ENCODE measurements around the gene PARD3. TPM values are rescaled to one million over a fixed set of nuclear protein-coding genes. Genes with fewer than 3 reads are reported as not detected.

PARD3 gene
- total RNA-seq, 2 donors from 2014 or later, result 59.6 to 74.6 TPM

- Mint-ChIP-seq H3K27me3 (ENCODE audit: insufficient read depth) (no peaks in the 10 kb centered on the region), H3K4me3 (no peak overlapping the region), H3K9me3 (no peaks in the 10 kb centered on the region), H3K36me3 (ENCODE audit: low read depth) (peaks cover 34% of the 10 kb centered on the region), H3K27ac (no peak overlapping the region), H3K4me1 (peaks cover 13% of the 10 kb centered on the region)
- DNase-seq, result no peak
- no peaks in the 10 kb centered on the region for H3K27me3 ChIP-seq (ENCODE audit: control insufficient read depth, insufficient read depth, low read length, poor library complexity, severe bottlenecking)
- no peak overlapping the region for H3K4me3 ChIP-seq (ENCODE audit: low read length)
- TF ChIP-seq CTCF (conservative IDR thresholded peaks at IDR 0.05), result no peak
- H3K4me1 ChIP-seq (ENCODE audit: control insufficient read depth, insufficient read depth, low read length), result peaks cover 4% of the 10 kb centered on the region
- peaks cover 23% of the 10 kb centered on the region for H3K36me3 ChIP-seq (ENCODE audit: control insufficient read depth, insufficient read depth, low read length)
- 85 to 90% methylated on average over 6 to 10 of the region's 10 CpGs for WGBS, 2 experiments (ENCODE audit: insufficient coverage in 1 of 2, insufficient read length in 1 of 2)
- H3K9me3 ChIP-seq (ENCODE audit: control insufficient read depth, low read length), result no peaks in the 10 kb centered on the region
- no peak overlapping the region for H3K9ac ChIP-seq (ENCODE audit: extremely low read depth, low read length, poor library complexity, severe bottlenecking)
- H3K27ac ChIP-seq (ENCODE audit: low read depth, low read length), result no peak overlapping the region
Measured at GRCh38 chr10:34114914-34115313, 700.2 kb downstream of the PARD3 start.

GRCh38 chr10:34113504-34114225 lies 701.4 kb downstream of the PARD3 start:
- peaks cover 13% of the 10 kb centered on the region for H3K4me1 Mint-ChIP-seq
- no peaks in the 10 kb centered on the region for H3K27me3 Mint-ChIP-seq (ENCODE audit: insufficient read depth)
- H3K4me3 Mint-ChIP-seq, result no peak overlapping the region
- TF ChIP-seq CTCF (conservative IDR thresholded peaks at IDR 0.05), result no peak
- H3K27ac Mint-ChIP-seq, result no peak overlapping the region
- no peaks in the 10 kb centered on the region for H3K27me3 ChIP-seq (ENCODE audit: control insufficient read depth, insufficient read depth, low read length, poor library complexity, severe bottlenecking)
- no peak overlapping the region for H3K9ac ChIP-seq (ENCODE audit: extremely low read depth, low read length, poor library complexity, severe bottlenecking)
- H3K9me3 ChIP-seq (ENCODE audit: control insufficient read depth, low read length), result no peaks in the 10 kb centered on the region
- H3K36me3 Mint-ChIP-seq (ENCODE audit: low read depth), result peaks cover 30% of the 10 kb centered on the region
- no peaks in the 10 kb centered on the region for H3K9me3 Mint-ChIP-seq
- H3K27ac ChIP-seq (ENCODE audit: low read depth, low read length), result no peak overlapping the region
- 85 to 100% methylated on average over 2 to 5 of the region's 6 CpGs for WGBS, 2 experiments (ENCODE audit: insufficient coverage in 1 of 2, insufficient read length in 1 of 2)
- H3K36me3 ChIP-seq (ENCODE audit: control insufficient read depth, insufficient read depth, low read length), result peaks cover 17% of the 10 kb centered on the region
- H3K4me3 ChIP-seq (ENCODE audit: low read length), result no peak overlapping the region
- peaks cover 4% of the 10 kb centered on the region for H3K4me1 ChIP-seq (ENCODE audit: control insufficient read depth, insufficient read depth, low read length)
- peak; percentile 78 for DNase-seq

DNA sequence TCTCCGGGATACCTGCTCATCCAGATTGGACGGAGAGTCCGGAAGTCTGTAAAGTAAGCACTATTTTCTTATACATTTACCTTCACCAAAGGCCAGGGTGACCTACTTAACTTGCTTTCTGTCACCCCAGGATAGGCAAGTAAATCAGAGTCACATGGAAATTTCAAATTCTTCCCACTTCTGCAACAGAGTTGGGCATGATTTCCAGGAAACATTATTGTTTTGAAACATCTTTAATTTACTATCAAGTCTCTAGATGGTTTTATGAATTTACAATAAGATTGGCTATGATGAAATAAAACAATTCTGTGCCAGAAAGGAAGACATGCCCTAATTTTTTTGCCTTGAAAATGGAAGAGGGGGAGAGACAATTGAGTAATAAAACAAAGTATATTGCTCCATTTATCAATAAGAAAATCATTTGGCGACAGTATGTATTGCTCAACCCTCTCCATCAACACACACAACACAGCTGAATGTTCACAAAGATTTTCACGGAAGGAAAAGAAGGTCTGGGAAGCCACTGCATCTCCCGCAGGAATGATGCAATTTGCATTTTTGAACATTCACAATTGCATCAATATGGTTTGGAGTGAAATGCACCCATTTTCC lies 702.8 kb downstream of the PARD3 start:
- WGBS, 2 experiments (ENCODE audit: insufficient coverage in 1 of 2, insufficient read length in 1 of 2), result 71 to 85% methylated on average over 2 to 6 of the region's 6 CpGs
- H3K9me3 Mint-ChIP-seq, result no peaks in the 10 kb centered on the region
- Histone ChIP-seq H3K4me3 (ENCODE audit: low read length) (no peak overlapping the region), H3K9me3 (ENCODE audit: control insufficient read depth, low read length) (no peaks in the 10 kb centered on the region), H3K27ac (ENCODE audit: low read depth, low read length) (no peak overlapping the region), H3K36me3 (ENCODE audit: control insufficient read depth, insufficient read depth, low read length) (peaks cover 17% of the 10 kb centered on the region), H3K4me1 (ENCODE audit: control insufficient read depth, insufficient read depth, low read length) (peaks cover 4% of the 10 kb centered on the region), H3K27me3 (ENCODE audit: control insufficient read depth, insufficient read depth, low read length, poor library complexity, severe bottlenecking) (no peaks in the 10 kb centered on the region), H3K9ac (ENCODE audit: extremely low read depth, low read length, poor library complexity, severe bottlenecking) (no peak overlapping the region)
- no peak for TF ChIP-seq CTCF (conservative IDR thresholded peaks at IDR 0.05)
- no peak overlapping the region for H3K27ac Mint-ChIP-seq
- peaks cover 13% of the 10 kb centered on the region for H3K4me1 Mint-ChIP-seq
- no peak overlapping the region for H3K4me3 Mint-ChIP-seq
- H3K27me3 Mint-ChIP-seq (ENCODE audit: insufficient read depth), result peaks cover 1% of the 10 kb centered on the region
- no peak for DNase-seq
- H3K36me3 Mint-ChIP-seq (ENCODE audit: low read depth), result peaks cover 23% of the 10 kb centered on the region

Data from endodermal cell (in vitro differentiated cells).